Measurements from ENCODE around the gene HOXA6.

DNA sequence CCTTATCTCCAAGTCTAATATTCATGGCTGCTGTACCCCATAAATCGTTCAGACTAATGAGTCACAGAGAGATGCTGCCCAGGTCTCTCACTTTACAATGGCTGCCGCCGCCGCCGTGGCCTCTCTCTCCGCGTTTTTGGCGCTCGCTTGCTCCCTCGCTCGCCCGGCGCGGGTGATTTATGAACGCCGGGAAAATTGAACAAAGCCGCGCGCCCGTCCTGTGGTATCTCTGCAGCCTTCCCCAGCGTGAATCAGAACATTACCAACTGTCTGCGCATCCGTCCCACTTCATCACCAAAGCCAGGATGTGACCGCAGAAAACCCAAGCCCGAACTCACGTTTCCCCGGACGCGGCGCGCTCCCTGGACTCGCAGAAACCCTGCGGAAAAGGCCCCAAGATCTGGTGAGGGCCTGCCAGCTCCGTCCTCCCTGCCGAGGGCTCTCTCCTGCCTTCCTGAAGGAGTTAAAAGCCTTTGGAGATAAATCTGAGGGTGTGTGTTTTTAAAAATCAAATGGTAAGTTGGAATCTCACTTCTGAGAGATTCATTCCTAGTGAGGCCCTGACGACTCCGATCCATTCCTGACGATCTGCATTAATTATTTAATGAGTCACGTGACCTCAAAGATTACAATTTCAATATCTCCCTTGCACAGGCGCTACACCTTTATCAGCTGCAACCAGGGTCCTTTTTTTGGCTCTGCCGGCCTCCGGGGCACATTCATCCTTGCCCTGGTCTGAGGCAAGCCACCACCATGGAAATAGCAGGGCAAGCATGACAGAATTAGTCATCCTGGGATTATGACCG, 23.3 kb downstream of the HOXA6 start:
- TF ChIP-seq CTCF (IDR thresholded peaks at IDR 0.05) (no peak), POLR2A (IDR thresholded peaks at IDR 0.05; ENCODE audit: low read depth) (no peak), EP300 (IDR thresholded peaks at IDR 0.05) (no peak), POLR2AphosphoS5 (IDR thresholded peaks at IDR 0.05) (peak; percentile 44 to 78)

All from esophagus muscularis mucosa (tissue), 4 donors.